ENCODE measurements around the gene ZNF646. TPM values are rescaled to one million over a fixed set of nuclear protein-coding genes. Genes with fewer than 3 reads are reported as not detected.
"Not testable (repeated sequence)": the region's sequence is repeated elsewhere in the genome, so short reads cannot be mapped to it uniquely, and the experiment has no call there.

Gene ZNF646
- total RNA-seq, 2 donors from 2014 or later, result 26.3 to 33.7 TPM

GRCh38 chr16:31093132-31093703 is 19.0 kb downstream of the ZNF646 start:
- no peak for TF ChIP-seq POLR2A (IDR thresholded peaks at IDR 0.05)
- TF ChIP-seq CTCF (IDR thresholded peaks at IDR 0.05), result no peak
- no peak for TF ChIP-seq POLR2AphosphoS5 (IDR thresholded peaks at IDR 0.05)
- Histone ChIP-seq H3K27me3 (replicated peaks; ENCODE audit: insufficient read depth) (no peaks in the 10 kb centered on the region), H3K36me3 (peaks cover 0 to 3% of the 10 kb centered on the region in 2 donors), H3K4me3 (no peak overlapping the region), H3K27ac (no peak overlapping the region), H3K4me1 (replicated peaks) (no peaks in the 10 kb centered on the region), H3K9me3 (no peaks in the 10 kb centered on the region)
- WGBS, result 28% methylated on average over 16 of the region's 17 CpGs
- DNase-seq (ENCODE audit: low spot score), result no peak
- intact Hi-C loops (cut with DNase I), result loop anchor here (5.0 to 10.0 kb wide), 2 partner anchors 49 to 108 kb away; partner anchors contain the start of gene HSD3B7

GRCh38 chr16:31094088-31094423 is 19.8 kb downstream of the ZNF646 start:
- WGBS, result 0% methylated on average over 20 of the region's 20 CpGs
- Histone ChIP-seq H3K4me1 (replicated peaks) (no peaks in the 10 kb centered on the region), H3K27ac (peak overlapping the region; percentile 82), H3K36me3 (peaks cover 0 to 3% of the 10 kb centered on the region in 2 donors), H3K9me3 (no peaks in the 10 kb centered on the region), H3K27me3 (replicated peaks; ENCODE audit: insufficient read depth) (no peaks in the 10 kb centered on the region), H3K4me3 (peak overlapping the region; percentile 58 to 60)
- no peak for TF ChIP-seq POLR2A (IDR thresholded peaks at IDR 0.05)
- no peak for TF ChIP-seq POLR2AphosphoS5 (IDR thresholded peaks at IDR 0.05)
- TF ChIP-seq CTCF (IDR thresholded peaks at IDR 0.05), result no peak
- DNase-seq (ENCODE audit: low spot score), result no peak
- intact Hi-C loops (cut with DNase I), result loop anchor here (2.0 to 10.0 kb wide), 3 partner anchors 19 to 109 kb away; partner anchors contain the start of genes HSD3B7, ZNF646 and ZNF668

GRCh38 chr16:31094424-31095120 is 20.4 kb downstream of the ZNF646 start, which contains the start of gene VKORC1:
TSS of gene VKORC1 (minus strand) at chr16:31094797. CDS start at chr16:31094729, 68 bp downstream.
- no peaks in the 10 kb centered on the region for H3K9me3 ChIP-seq
- peak within 1 kb of the TSS; percentile 58 to 60 for H3K4me3 ChIP-seq
- no peaks in the 10 kb centered on the region for H3K27me3 ChIP-seq (replicated peaks; ENCODE audit: insufficient read depth)
- intact Hi-C loops (cut with DNase I), result loop anchor here (2.0 to 10.0 kb wide), 3 partner anchors 20 to 110 kb away; partner anchors contain the start of genes HSD3B7, ZNF646 and ZNF668
- H3K4me1 ChIP-seq (replicated peaks), result no peaks in the 10 kb centered on the region
- peaks cover 0 to 3% of the 10 kb centered on the region in 2 donors for H3K36me3 ChIP-seq
- TF ChIP-seq POLR2A (IDR thresholded peaks at IDR 0.05) (peak; percentile 81), CTCF (IDR thresholded peaks at IDR 0.05) (peak in 2 of 4 experiments; percentile 34 to 46), POLR2AphosphoS5 (IDR thresholded peaks at IDR 0.05) (peak; percentile 97)
- under 1% methylated on average over 56 of the region's 69 CpGs for WGBS
- DNase-seq (ENCODE audit: low spot score), result peak; percentile 96
- peak within 1 kb of the TSS; percentile 82 for H3K27ac ChIP-seq

GRCh38 chr16:31099860-31100638 is 25.8 kb downstream of the ZNF646 start:
- intact Hi-C loops (cut with DNase I), result loop anchor here (10.0 kb wide), 1 partner anchor 115 kb away; the partner anchor contains the start of gene HSD3B7
- no peaks in the 10 kb centered on the region for H3K27me3 ChIP-seq (replicated peaks; ENCODE audit: insufficient read depth)
- DNase-seq (ENCODE audit: low spot score), result no peak
- H3K9me3 ChIP-seq, result no peaks in the 10 kb centered on the region
- no peak overlapping the region for H3K27ac ChIP-seq
- no peaks in the 10 kb centered on the region for H3K4me1 ChIP-seq (replicated peaks)
- no peak for TF ChIP-seq CTCF (IDR thresholded peaks at IDR 0.05)
- TF ChIP-seq POLR2A (IDR thresholded peaks at IDR 0.05), result no peak
- no peak for TF ChIP-seq POLR2AphosphoS5 (IDR thresholded peaks at IDR 0.05)
- no peak overlapping the region for H3K4me3 ChIP-seq
- 62% methylated on average over 4 of the region's 4 CpGs for WGBS
- no peaks in the 10 kb centered on the region for H3K36me3 ChIP-seq

- H3K9me3 ChIP-seq; H3K4me1 ChIP-seq (replicated peaks); DNase-seq (ENCODE audit: low spot score); H3K4me3 ChIP-seq; H3K36me3 ChIP-seq; intact Hi-C loops (cut with DNase I); H3K27me3 ChIP-seq (replicated peaks; ENCODE audit: insufficient read depth); H3K27ac ChIP-seq: not testable (repeated sequence)
- WGBS, result 76% methylated on average over 13 of the region's 13 CpGs
Observed at GRCh38 chr16:31100876-31101641, 26.8 kb downstream of the ZNF646 start.

Data from prostate gland (tissue), 2 donors.